ENCODE results near the gene PRICKLE1.

The PRICKLE1 gene

DNA sequence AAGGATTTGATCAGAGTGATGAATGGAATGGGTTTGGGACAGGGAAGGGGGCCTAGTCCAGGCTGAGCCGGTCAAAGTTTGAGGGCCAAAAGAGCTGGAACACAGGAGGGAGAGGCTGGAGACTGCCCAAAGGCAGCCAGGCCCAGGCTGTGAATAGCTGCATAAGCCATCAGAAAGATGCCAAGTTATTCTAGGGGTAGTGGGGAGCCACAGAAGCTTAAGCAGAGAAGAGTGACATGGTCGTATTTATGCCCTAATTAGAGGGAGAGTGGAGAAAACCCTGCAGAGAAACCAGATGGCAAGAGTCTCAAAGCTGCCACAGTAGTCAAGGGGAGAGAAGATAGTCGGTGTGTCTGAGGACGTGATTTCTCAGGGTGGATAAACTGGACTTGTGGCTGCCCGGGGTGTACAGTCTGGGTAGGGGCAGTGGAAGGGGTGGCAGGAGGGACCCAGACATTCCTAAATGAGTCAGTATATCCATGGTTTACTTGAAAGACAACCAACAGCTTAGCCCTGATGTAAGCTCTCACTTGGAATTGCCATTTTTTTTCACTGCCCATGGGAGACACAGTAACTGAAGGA, 99.2 kb downstream of the PRICKLE1 start:
- DNase-seq (ENCODE audit: low read depth) = no peak

GRCh38 chr12:42486407-42486806, 103.1 kb downstream of the PRICKLE1 start:
- DNase-seq (ENCODE audit: low read depth) = no peak

- DNase-seq (ENCODE audit: low read depth) = no peak
Observed at GRCh38 chr12:42485823-42486222, 103.7 kb downstream of the PRICKLE1 start.

- no peak for DNase-seq (ENCODE audit: low read depth)
Observed at GRCh38 chr12:42484996-42485395, 104.5 kb downstream of the PRICKLE1 start.

- no peak for DNase-seq (ENCODE audit: low read depth)
Observed at GRCh38 chr12:42483521-42483790, 106.1 kb downstream of the PRICKLE1 start.

- no peak for DNase-seq (ENCODE audit: low read depth)
Observed at GRCh38 chr12:42482748-42483520, 106.6 kb downstream of the PRICKLE1 start.

DNA sequence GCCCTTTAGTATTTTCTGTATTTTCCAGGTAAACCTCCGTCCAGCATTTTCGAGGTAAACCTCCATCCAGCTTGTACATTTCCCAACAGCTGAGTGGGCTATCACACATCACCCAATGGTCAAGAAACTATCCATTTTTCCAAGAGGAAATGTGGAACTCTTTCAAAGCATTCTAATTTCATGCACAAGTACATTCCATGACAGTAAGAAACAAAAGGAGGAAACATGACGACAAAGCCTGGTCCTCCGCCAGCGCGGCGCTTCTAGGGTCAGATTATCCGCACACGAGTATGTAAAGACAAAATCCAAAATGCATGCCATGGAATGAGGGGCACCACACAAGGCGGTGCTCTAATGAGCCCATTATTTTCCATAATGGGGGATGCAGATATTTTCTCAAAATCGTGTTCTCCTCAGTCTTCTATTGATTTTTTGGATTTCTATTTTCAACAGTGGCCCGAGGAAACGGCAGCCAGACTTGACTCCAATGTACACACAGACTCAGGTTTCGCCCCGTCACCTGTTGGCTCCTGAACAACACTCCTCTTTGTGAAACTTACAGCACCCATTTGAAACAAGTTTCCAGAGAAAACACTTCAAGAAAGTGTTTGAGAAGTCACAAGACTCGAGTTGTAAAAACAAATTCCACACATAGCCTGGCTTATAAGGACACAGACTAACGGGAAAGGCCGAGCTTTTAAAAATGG, 107.4 kb downstream of the PRICKLE1 start:
- no peak for DNase-seq (ENCODE audit: low read depth)

DNA sequence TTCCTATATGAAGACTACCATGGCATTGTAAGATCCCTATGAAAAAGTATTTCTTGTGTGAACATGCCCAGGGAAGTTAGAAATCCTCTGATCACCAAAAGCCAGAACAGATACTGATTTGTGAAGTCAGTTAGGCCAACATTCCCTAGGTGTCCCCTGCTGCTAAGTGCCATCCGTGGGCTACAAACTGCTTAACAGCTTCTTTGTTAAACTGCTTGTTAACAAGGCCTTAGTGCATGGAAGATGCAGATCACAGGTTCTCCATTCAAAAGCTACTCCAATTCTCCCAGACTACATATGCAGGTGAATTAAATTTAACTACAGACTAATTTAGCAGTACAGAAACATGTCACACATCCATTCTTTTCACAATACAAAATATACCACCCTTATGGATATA, 108.2 kb downstream of the PRICKLE1 start:
- DNase-seq (ENCODE audit: low read depth) = no peak

DNA sequence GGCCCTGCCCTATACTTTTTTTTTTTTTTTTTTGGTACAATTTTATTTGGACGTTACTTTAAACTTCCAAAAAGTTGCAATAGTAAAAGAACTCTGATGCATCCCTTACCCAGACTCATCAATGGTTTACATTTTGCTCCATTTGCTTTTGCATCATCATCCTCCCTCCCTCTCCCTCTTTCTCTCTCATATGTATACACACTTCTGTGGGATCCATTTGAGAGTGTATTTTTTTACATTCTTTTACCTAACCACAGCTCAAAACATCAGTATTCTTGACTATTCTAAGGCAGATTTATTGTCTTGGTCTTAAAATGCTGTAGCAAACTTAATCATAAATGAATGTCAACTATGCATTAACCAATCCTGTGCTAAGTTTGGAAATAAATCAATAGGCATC, 111.6 kb downstream of the PRICKLE1 start:
- no peak for DNase-seq (ENCODE audit: low read depth)

- DNase-seq (ENCODE audit: low read depth) = no peak
Observed at GRCh38 chr12:42475106-42475505, 114.4 kb downstream of the PRICKLE1 start.

- no peak for DNase-seq (ENCODE audit: low read depth)
Observed at GRCh38 chr12:42474391-42474790, 115.2 kb downstream of the PRICKLE1 start.

DNA sequence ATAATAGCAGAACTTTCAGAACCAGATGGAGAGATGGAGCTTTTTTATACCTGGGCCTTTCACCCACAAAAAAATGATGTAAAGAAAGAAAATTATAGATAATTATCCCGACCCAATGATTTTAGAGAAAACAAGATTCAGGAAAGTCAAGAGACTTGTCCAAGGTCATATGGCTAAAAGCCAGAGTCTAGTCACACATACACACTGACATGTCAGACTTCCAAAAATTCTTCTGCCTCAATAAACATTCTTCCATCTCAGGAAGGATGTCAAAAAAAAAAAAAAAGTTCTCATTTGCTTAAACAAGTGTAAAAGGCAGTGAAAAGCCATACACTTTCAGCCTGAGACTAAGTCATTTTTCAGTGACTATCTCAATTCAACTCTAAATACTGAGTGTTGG, 116.0 kb downstream of the PRICKLE1 start:
- no peak for DNase-seq (ENCODE audit: low read depth)

GRCh38 chr12:42473130-42473529, 116.4 kb downstream of the PRICKLE1 start:
- no peak for DNase-seq (ENCODE audit: low read depth)

GRCh38 chr12:42472376-42472775, 117.2 kb downstream of the PRICKLE1 start:
- DNase-seq (ENCODE audit: low read depth) = no peak

DNA sequence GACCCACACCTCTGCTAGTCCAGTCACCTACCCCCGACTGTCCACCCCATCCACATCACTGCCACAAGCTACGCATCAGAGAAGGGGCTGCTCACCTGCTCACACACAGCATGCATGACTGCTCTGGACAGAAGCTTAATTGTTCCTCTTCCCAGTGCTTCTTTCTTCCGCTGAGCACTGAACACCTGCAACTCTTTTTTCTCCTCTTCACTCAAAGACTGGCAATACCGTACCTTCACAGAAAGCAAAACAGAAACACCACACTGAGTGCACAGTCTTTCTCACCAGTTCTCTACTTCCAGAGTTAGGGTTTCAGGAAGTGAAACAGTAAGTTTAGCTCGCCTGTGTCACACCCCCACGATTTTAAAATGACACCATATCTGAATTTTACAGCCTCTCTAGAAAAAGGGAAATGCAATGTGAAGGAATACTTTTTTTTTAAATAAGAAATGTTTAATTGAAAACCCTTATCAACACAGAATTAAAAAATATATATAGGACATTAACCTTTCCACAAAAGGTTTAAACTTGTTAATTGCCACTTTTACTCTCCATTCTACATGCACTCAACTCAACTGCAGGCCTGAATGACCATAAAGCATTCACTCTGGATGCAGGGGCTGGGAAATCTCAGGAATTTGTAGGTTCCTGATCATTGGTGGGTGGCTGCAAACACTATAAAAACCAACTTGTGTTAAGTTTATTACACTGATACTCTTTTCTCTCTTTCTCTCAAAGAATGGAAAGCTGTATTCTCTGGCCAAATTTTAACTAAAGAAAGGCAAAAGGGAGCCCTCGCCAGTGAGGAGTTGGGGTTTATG, 120.0 kb downstream of the PRICKLE1 start:
- no peak for DNase-seq (ENCODE audit: low read depth)

GRCh38 chr12:42468921-42469320, 120.6 kb downstream of the PRICKLE1 start:
- DNase-seq (ENCODE audit: low read depth) = no peak

DNA sequence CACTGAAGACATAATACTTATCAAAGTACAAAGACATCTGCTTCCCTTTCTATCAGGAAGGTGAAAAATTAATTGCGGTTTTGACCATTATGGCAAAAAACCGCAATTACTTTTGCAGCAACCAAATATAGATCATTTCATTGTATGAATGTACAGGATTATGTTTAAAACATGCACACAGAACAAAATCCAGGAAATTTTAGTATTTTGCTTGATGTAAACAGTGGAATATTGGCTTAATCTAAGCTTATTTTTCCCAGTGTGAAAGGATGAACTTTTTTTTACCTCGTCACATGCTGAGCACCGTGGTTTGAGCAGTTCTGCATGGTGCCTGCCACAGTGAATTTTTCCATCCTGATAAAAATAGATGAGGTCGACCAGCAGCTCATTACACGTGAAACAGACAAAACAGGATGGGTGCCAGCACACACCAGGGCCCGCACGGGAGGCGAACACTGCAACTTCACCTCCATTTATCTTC, 121.2 kb downstream of the PRICKLE1 start:
- no peak for DNase-seq (ENCODE audit: low read depth)

- no peak for DNase-seq (ENCODE audit: low read depth)
Observed at GRCh38 chr12:42463671-42464070, 125.9 kb downstream of the PRICKLE1 start.

DNA sequence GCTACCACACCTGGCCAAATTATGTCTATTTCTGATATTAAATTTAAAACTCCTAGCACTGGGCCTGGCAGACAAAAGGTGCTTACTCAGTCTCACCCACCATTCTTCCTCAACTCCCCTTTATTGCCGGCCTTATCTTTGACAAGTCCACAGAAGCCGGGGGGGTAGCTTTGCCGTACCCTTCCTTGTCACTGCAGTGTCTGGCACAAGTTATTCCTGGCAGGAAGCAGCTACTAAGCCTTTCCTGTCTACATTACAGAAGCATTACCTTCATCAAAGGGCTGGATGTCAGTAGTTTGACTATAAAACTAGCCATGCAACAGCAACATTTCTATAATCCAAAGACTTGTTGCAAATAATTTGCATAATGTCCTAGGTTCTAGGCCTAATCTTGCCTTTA, 127.1 kb downstream of the PRICKLE1 start:
- no peak for DNase-seq (ENCODE audit: low read depth)

DNA sequence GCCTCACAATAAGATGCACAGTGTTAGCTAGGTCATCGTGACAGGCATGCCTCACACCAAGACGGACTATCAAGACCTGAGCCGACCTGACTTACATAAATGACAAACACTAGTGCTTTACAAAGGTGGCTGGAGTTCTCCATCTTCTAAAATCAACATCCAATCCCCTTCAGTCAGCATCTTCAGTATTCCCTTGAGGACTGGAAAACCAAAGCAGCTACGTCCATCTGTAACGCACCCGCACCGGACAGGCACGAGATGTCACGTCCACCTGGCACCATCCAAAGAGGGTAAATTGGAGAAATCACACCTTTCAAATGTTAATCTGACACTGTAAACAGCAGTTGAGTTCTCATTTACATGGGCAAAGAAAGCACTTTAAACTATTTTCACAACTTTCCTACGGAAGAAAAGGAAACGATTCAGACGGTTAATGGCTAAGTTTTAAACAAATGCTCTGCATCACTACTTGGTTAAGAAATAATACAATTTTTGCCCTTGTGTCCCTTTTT, 130.2 kb downstream of the PRICKLE1 start:
- DNase-seq (ENCODE audit: low read depth) = no peak

DNA sequence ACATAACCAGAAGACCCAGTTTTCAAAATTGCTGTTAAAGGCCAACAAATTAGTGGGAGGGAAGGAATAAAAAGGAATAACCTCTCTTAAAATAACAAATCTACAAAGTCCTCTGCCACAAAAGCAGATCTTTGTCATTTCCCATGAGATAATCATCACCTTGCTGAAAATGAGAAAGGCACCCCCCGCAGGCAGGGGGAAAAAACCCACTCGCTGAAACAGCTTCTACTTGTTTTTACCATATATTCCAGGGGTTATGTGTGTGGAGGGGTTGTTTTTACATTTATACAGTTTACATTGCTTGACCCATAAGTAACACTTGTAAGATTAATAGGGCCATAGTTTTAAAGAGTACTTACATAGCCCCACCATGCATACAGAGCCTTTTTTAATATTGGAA, 131.0 kb downstream of the PRICKLE1 start:
- no peak for DNase-seq (ENCODE audit: low read depth)

GRCh38 chr12:42450248-42450647, 139.3 kb downstream of the PRICKLE1 start:
- no peak for DNase-seq (ENCODE audit: low read depth)
